GM18873 (cell line): ENCODE results near the gene ATP13A3.

Source experiments
- ATAC-seq: cut with Tn5 transposase; IDR thresholded peaks from one replicate; pipeline ENCODE4 v1.9.1; 2021; ENCODE audit warnings: mild to moderate bottlenecking, moderate library complexity, moderate number of reproducible peaks; ENCODE audit not compliant: unreplicated experiment, low FRiP score

ATP13A3 gene

GRCh38 chr3:194397757-194398312 is 89.0 kb downstream of the ATP13A3 start:
- ATAC-seq: no peak

DNA sequence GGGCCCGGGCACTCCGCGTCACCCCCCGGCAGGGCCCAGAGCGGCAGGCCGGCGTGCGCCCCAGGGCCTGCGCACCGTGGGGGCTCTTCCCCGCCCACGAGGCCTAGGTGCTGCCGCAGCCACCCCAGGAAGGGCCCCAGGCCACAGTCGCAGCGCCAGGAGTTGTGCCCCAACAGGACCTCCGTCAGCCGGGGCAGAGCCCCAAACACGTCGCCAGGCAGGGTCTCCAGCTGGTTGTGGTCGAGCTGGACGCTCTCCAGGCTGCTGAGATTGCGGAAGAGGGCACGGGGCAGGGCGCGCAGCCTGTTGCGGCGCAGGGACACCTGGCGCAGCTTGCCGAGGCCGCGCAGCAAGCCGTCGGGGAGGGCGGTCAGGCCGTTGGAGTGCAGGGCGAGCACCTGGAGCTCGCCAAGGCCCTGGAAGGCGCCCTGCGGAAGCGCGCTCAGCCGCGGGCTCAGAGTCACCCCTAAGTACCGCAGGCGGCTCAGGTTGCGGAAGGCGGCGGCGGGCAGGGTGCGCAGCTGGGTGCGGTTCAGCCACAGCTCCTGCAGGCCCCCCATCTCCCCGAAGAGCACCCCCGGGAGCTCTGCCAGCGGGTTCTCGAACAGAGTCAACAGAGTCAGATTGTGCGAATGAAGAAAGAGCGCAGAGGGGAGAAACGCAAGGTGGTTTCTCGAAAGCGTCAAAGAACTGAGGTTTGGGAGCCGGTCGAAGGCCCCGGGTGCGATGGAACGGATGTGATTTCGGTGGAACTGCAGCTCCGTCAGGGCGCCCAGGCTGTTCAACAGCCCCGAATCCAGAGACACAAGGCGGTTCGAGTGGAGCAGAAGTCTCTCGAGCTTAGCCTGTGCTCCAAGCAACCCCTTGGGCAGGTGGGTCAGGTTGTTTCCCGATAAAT is 89.7 kb downstream of the ATP13A3 start:
- ATAC-seq: no peak

DNA sequence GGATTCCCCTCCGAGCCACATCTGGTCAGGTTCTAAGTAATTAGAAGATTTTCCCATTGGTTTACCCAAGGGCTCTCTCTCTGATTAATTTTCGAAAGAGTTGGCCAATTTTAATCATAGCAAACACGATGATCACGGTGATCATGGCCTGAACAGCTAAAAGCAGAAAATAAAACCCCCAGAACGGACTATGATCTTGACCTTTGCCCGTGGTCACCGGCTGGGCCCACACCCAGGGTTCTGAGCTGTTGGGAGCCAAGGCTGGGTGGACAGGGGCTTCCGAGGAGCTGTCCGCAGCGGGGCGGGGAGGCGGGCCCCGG is 90.3 kb downstream of the ATP13A3 start:
- ATAC-seq: no peak

GRCh38 chr3:194395778-194396538 is 90.8 kb downstream of the ATP13A3 start:
- ATAC-seq: no peak

- ATAC-seq: no peak
These were observed 91.6 kb downstream of the ATP13A3 start for GRCh38 chr3:194395212-194395611.

- ATAC-seq: no peak
These were observed 94.2 kb downstream of the ATP13A3 start for GRCh38 chr3:194392576-194392975.

DNA sequence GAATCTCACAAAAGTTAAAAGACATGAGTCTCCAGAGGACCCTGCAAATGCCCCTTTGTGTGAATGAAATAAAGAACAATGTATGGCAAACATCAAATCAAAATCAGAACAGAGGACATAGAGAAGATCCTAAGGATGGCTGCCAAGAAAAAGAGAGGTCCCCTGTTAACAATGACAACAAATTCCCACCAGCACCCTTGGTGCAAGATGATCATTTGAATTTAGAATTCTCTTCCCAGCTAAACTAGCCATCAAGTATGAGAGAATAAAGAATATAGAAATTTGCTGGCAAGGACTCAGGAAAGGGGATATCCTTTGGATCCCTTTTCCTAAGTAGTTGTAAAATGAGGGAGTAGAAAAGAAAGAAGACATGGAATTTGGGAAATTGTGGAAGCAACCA is 96.0 kb downstream of the ATP13A3 start:
- ATAC-seq: no peak

DNA sequence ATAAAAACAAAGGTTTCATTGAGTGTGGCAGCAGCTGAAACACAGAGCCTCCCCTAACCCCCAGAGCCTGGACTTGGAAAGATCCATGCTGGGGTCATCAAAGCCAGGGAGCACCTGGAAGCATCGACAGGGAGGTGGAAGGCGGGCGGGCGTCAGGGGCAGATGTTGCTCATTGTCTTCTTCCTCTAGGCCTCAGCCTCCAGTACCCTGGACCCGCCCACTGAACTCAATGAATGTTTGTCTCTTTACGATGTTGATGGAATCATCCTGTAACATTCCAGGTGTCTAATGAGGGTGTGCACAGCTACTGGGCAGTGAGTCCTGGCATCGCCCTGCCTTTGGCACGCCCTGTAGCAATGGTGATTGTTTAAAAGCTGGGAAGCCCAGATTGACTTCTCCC is 97.5 kb downstream of the ATP13A3 start:
- no peak for ATAC-seq

DNA sequence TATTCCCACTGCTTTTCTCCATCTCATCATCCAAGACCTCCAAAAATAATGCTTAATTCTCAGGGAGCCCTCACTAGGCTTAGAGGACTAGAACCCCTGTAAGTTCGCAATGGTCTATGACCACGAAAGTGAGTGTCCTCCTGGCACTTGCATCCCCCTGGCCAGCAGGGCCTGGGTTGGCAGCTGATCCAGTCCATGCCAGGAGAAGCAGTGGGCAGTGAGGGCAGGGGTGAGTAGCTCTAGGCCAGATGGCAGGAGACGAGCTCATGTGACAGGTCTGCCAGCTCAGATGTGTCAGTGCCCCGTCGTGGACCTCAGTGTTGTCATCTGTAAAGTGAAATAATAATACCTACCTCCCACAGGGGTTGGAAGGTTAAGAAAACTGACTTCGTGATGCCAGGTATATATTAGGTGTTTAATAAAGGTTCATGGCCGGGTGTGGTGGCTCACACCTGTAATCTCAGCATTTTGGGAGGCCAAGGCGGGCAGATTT is 98.8 kb downstream of the ATP13A3 start:
- ATAC-seq: no peak

DNA sequence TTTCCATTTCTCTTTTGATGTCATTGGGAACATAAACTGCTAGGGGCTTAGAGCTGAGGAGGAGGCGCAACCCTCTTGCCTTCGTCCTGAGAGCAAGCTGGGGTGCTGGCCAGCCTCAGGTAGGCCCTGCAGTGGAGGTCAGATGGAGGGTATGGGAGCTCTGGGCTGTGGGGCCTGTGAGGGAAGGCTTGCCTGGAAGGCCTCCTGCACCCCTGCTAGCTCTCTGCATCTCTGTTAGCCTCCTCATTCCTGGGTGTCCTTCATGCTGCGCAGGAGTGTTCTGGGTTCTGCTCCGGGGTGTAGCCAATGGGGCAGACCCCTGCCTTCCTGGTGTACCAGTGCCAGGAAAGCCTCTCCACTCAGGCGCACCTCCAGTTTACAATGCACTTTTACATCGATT is 99.5 kb downstream of the ATP13A3 start:
- ATAC-seq: no peak

DNA sequence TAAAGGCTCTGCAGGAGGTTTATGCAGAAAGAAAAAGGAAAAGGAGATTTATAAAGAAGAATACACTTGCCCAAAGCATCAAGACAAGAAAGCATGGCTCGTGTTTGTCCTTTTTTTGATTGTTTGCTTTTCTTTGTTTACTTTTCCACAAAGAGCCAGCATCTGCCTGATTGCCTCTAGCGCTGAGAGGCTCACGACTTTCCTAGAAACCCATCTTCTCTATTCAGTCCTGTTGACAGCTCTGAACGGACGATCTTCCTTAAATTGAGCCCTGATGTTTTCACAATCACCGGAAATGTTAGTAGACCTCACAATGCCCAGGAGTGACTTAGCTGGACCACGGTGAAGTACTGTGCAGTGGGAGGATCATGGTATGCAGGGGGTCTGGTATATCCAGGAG is 100.2 kb downstream of the ATP13A3 start:
- ATAC-seq: no peak

DNA sequence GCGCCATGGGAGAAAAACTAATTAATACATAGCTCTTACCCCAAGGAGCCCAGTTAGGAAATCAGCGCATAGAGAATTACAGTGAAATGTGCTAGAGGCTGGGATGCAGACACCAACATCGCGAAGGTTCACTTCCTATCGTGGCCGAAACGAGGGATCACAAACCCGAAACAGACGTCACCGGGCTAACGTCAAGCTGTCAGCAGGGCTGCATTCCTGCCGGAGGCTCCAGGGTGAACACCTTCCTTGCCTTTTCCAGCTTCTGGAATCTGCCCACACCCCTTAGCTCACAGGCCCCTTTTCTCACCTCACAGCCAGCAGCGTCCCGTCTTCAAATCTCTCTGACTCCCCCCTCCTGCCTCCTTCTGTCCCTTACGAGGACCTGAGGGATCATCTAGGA is 100.7 kb downstream of the ATP13A3 start:
- ATAC-seq: no peak

DNA sequence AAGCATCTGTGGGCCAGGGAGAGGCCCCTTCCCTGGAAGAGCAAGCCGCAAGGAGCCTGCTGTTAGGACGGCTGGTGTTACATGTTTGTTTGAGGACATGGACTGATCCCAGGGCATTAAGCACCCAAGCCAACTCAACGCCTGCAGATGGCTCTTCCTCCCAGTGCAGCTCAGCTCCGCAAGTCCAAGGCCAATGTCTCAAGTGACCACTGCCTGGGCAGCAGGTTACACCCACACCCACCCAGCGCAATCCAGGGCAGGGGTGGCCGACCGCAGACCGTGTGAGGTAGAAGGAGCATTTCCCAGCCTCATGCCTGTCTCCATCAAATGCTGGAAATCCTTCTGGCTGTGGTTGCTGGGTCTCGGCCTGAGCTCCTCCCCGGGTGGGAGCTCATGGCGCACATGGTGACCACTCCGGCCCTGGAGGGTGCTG is 102.2 kb downstream of the ATP13A3 start:
- no peak for ATAC-seq

GRCh38 chr3:194384156-194384555 is 102.6 kb downstream of the ATP13A3 start:
- no peak for ATAC-seq

DNA sequence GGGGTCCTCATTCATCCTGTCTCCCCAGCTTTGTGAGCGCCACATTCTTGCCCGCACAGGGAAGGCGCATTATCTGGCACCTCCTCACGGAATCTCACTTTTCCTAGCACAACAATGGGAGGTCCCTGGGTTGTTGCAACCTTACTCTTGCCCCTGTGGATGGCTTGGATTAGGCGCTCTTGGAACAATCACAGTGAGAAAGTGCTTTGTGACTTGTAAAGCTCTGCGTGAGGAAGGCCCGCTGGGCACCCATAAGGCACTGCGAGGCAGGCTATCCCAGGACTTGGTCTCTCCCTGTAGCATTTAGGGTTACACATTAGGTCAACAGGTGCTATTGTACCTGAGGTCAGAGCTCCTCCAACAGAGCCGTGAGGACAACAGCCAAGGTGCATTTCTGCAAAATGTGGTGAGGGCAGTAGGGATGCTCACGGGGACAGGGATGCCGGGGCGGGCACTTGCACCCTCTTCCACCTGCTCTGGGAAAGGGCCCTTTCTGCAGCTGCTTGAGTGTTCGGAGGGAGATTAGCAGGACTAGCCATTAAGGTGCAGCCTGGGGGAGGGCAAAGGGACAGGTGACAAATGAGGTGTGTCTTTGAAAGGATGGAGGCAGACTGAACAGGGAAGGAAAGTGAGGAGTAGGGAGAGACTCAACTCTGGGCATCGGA is 103.4 kb downstream of the ATP13A3 start:
- ATAC-seq: no peak

DNA sequence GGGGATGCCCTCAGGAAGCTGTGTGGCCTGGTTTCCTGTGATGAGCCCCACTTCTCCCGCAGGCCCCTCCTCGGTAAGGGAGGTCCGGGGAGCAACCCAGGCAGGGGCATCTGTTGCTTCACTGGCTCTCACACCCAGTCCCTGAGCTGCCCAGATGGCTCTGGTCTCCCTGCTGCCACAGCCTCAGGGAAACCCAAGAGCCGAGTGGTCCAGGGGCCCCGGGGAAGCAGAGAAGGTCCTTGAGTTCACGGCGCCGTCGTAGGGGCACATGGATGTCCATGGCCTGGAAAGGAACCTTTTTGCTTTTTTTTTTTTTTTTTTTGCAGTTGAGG is 103.9 kb downstream of the ATP13A3 start:
- no peak for ATAC-seq

GRCh38 chr3:194382196-194382891 is 104.5 kb downstream of the ATP13A3 start:
- no peak for ATAC-seq

- no peak for ATAC-seq
These were observed 105.3 kb downstream of the ATP13A3 start for GRCh38 chr3:194381460-194381875.

DNA sequence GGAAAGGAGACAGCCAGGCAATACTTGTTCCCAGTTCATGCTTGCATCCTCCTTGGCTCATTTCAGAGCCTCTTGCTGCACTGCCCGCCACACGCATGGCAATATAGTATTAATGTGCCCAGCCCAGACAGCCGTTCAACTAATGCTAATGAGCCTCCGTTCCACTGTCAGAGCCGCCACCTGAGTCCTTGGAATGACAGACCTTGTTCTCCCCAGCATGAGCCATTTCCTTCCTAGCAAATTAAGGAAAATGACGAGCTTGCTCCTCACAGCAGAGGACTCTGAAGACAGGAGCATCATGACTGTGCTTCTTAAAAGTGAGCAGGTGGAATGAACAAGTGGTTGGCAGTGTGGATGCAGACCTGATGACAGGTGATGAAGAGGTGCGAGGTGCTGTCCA is 106.5 kb downstream of the ATP13A3 start:
- no peak for ATAC-seq

DNA sequence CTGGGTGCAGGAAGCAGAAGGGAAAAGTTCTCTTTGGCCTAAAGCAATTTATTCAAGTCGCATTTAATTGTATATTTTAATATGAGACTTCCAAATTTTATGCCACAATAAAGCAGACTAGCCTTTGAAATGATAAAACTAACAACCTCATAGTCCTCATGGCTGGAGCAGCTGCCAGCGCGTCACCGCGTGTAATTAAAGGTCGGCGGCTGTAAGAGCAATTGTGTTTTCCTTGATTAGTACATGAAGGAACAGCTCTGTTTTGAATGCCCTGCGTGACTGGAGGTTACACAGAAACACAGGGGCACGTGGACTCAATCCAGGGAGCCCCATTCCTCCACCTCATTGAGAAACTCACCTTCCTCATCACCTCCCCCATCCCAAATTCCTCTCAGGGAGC is 107.2 kb downstream of the ATP13A3 start:
- no peak for ATAC-seq
